Testis (tissue), 3 donors: ENCODE measurements around the gene ADAMTS14. TPM values are rescaled to one million over a fixed set of nuclear protein-coding genes. Genes with fewer than 3 reads are reported as not detected.

ENCODE experiments used
- DNase-seq: peaks from one replicate; pipeline ENCODE4 v3.0.0-alpha.2; 2019
- H3K27ac ChIP-seq, 2 donors: fragments of 200-600 bp; sonication (generic); one replicate each; pipeline ENCODE4 v1.5.1; 2019
- H3K27me3 ChIP-seq: fragments of 200-600 bp; sonication (generic); one replicate; pipeline ENCODE4 v1.5.1; 2019
- H3K36me3 ChIP-seq: fragments of 200-600 bp; sonication (generic); one replicate; pipeline ENCODE4 v1.5.1; 2017; ENCODE audit warnings: low read depth; ENCODE audit errors: missing control alignments
- H3K4me1 ChIP-seq: fragments of 200-600 bp; sonication (generic); one replicate; pipeline ENCODE4 v1.5.1; 2019
- H3K4me3 ChIP-seq, 2 donors: fragments of 200-600 bp; sonication (generic); one replicate each; pipeline ENCODE4 v1.5.1; 2017 to 2019
- H3K9me3 ChIP-seq: fragments of 200-600 bp; sonication (generic); one replicate; pipeline ENCODE4 v1.5.1; 2017
- CTCF ChIP-seq, 3 experiments: fragments of 450-650 bp in 2 of 3; fragments of 200-600 bp in 1 of 3; sonication (generic) in 1 of 3; IDR thresholded peaks; one replicate each; pipeline ENCODE4 v1.5.1; 2016 to 2019; ENCODE audit warnings: antibody characterized with exemption in 3 of 3, mild to moderate bottlenecking in 2 of 3, moderate library complexity in 1 of 3
- POLR2A ChIP-seq: fragments of 450-650 bp; IDR thresholded peaks from one replicate; pipeline ENCODE4 v1.6.1; 2017; ENCODE audit warnings: antibody characterized with exemption, mild to moderate bottlenecking, moderate library complexity
- WGBS, 2 donors: methylation state at CpG; one replicate each; pipeline ENCODE4 v1.1.5; 2018; 5-methylcytosine and 5-hydroxymethylcytosine counted together
- intact Hi-C: fragments of 100-400 bp; cut with DNase I; formaldehyde crosslinking; loops from one replicate; pipeline ENCODE4 v1.15.1; 2023; ENCODE audit warnings: low total_unique reads
- polyA plus RNA-seq: library from polyadenylated mRNA; stranded (reverse); fragments of 350-450 nt; fragmentation: Illumina TruSeq; extraction: RNeasy Lipid Tissue Mini Kit (QIAGEN cat#74804); gene quantifications from one replicate; pipeline ENCODE4 v1.2.3, GENCODE V29; 2014; ENCODE audit warnings: low read depth, low replicate concordance; ENCODE audit not compliant: insufficient read depth
- total RNA-seq, 2 donors: library from RNA; depleted of rRNA; stranded (reverse); fragments of >200 nt; gene quantifications; one replicate each; pipeline ENCODE4 v1.2.3, GENCODE V29; 2016

The ADAMTS14 gene
- total and polyA plus RNA-seq, 3 donors from 2014 or later: 0.63 to 0.93 (median 0.90) TPM

- H3K4me1 ChIP-seq: peaks cover 19% of the 10 kb centered on the region
- no peaks in the 10 kb centered on the region for H3K9me3 ChIP-seq
- intact Hi-C loops: no loop called here
- TF ChIP-seq CTCF (IDR thresholded peaks at IDR 0.05) (no peak), POLR2A (no peak)
- H3K4me3 ChIP-seq: no peak overlapping the region
- WGBS, 2 donors: 76 to 85% methylated on average over 8 to 9 of the region's 9 CpGs
- no peak overlapping the region for H3K27ac ChIP-seq
- no peaks in the 10 kb centered on the region for H3K36me3 ChIP-seq
- DNase-seq: peak; percentile 12
- no peaks in the 10 kb centered on the region for H3K27me3 ChIP-seq
These were observed 106.1 kb downstream of the ADAMTS14 start for GRCh38 chr10:70778267-70778924.

- no peak overlapping the region for H3K4me3 ChIP-seq
- H3K9me3 ChIP-seq: no peaks in the 10 kb centered on the region
- 66 to 68% methylated on average over 2 of the region's 2 CpGs for WGBS, 2 donors
- no peak overlapping the region for H3K27ac ChIP-seq
- H3K36me3 ChIP-seq: no peaks in the 10 kb centered on the region
- intact Hi-C loops: no loop called here
- peaks cover 20% of the 10 kb centered on the region for H3K4me1 ChIP-seq
- DNase-seq: peak; percentile 17
- no peaks in the 10 kb centered on the region for H3K27me3 ChIP-seq
- no peak for TF ChIP-seq POLR2A
- no peak for TF ChIP-seq CTCF (IDR thresholded peaks at IDR 0.05)
These were observed 106.8 kb downstream of the ADAMTS14 start for GRCh38 chr10:70779088-70779487.

GRCh38 chr10:70779511-70780369 lies 107.4 kb downstream of the ADAMTS14 start:
- DNase-seq: no peak
- H3K27me3 ChIP-seq: no peaks in the 10 kb centered on the region
- H3K27ac ChIP-seq: no peak overlapping the region
- peaks cover 22% of the 10 kb centered on the region for H3K4me1 ChIP-seq
- TF ChIP-seq POLR2A (no peak), CTCF (IDR thresholded peaks at IDR 0.05) (no peak)
- H3K36me3 ChIP-seq: no peaks in the 10 kb centered on the region
- no peaks in the 10 kb centered on the region for H3K9me3 ChIP-seq
- 85 to 91% methylated on average over 14 to 16 of the region's 16 CpGs for WGBS, 2 donors
- intact Hi-C loops: no loop called here
- H3K4me3 ChIP-seq: no peak overlapping the region

- H3K27ac ChIP-seq: no peak overlapping the region
- no peaks in the 10 kb centered on the region for H3K9me3 ChIP-seq
- TF ChIP-seq POLR2A (no peak), CTCF (IDR thresholded peaks at IDR 0.05) (no peak)
- intact Hi-C loops: no loop called here
- no peak for DNase-seq
- H3K4me1 ChIP-seq: peaks cover 20% of the 10 kb centered on the region
- no peak overlapping the region for H3K4me3 ChIP-seq
- 95% methylated on average over 9 of the region's 9 CpGs for WGBS, 2 donors
- H3K27me3 ChIP-seq: no peaks in the 10 kb centered on the region
- H3K36me3 ChIP-seq: no peaks in the 10 kb centered on the region
These were observed 108.1 kb downstream of the ADAMTS14 start for GRCh38 chr10:70780370-70780760.
